ENCODE measurements around the gene STAT4.
A peak's percentile ranks its signal among the peaks of the same experiment; 100 is the strongest.

STAT4 gene

DNA sequence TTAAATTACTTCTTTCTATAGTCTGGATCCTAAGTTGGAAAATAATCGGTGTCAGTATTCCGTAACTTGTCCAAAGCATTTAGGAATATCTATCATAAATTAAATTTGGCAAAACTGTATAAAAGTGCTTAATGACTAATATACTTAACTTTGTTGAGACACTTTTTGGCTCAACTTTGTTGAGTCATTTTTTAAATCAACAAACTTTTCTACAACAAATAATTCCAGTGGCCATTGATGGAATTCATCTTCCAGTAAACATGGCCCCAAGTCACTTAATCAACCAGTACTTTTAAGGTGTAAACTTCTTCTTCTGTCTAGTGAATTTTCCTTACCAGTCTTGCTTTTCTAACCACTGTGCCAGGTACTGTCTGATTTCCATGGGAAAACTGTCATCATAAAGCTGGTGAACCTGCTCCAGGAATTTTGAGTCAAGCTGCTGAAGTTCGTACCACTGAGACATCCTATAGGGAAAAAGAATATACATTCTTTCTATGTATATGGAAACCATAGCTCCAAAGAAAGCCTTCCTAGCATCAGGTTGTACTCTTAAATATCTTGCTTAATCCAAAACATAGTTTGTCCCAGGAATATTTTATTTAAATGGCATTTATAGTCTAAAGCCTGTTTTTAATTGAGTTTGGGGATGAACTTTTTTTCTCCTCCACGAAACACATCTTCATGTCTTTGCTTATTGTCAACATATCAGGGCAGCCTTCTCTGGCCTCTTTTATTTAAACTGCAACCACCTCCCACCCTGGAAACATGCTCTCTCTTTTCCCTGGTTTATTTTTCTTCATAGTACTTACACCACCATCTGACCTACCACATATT lies 141.0 kb downstream of the STAT4 start:
- Histone ChIP-seq H4K8ac (ENCODE audit: low read length) (no peak overlapping the region), H2BK12ac (ENCODE audit: low read length in 2 of 2) (no peak overlapping the region), H3K23ac (ENCODE audit: low read length in 2 of 2) (no peak overlapping the region), H3K4me1 (ENCODE audit: control insufficient read depth, insufficient read depth, low read depth, low read length) (peaks cover 14% of the 10 kb centered on the region), H3K27me3 (ENCODE audit: control insufficient read depth in 1 of 2, insufficient read depth in 1 of 2, low read length in 2 of 2) (no peaks in the 10 kb centered on the region), H3K9ac (ENCODE audit: low read length) (peak overlapping the region; percentile 99), H3K4me3 (ENCODE audit: insufficient read depth in 1 of 2, low read depth in 1 of 2, low read length in 2 of 2) (peak overlapping the region in 1 of 2 experiments; percentile 100), H3K9me3 (ENCODE audit: control insufficient read depth, low read length) (no peaks in the 10 kb centered on the region), H4K91ac (ENCODE audit: low read length) (no peak overlapping the region), H3K14ac (ENCODE audit: low read length in 2 of 2) (no peak overlapping the region), H3K36me3 (ENCODE audit: control insufficient read depth in 1 of 2, insufficient read depth in 2 of 2, low read depth in 1 of 2, low read length in 2 of 2) (peaks cover 25 to 79% of the 10 kb centered on the region in 2 experiments), H2BK5ac (ENCODE audit: low read depth, low read length, poor library complexity, severe bottlenecking) (no peak overlapping the region), H3K79me1 (replicated peaks; ENCODE audit: low read length, poor library complexity, severe bottlenecking) (peaks cover 12% of the 10 kb centered on the region), H2AK5ac (ENCODE audit: low read length, severe bottlenecking) (no peak overlapping the region), H3K27ac (ENCODE audit: low read length, poor library complexity, severe bottlenecking) (no peak overlapping the region), H3K4me2 (ENCODE audit: low read length, poor library complexity, severe bottlenecking) (no peak overlapping the region), H3K4ac (ENCODE audit: low read depth in 1 of 2, low read length in 2 of 2) (no peak overlapping the region), H3K18ac (ENCODE audit: low read depth in 1 of 2, low read length in 2 of 2) (no peak overlapping the region), H2BK15ac (ENCODE audit: low read depth, poor library complexity, severe bottlenecking) (no peak overlapping the region), H2BK120ac (ENCODE audit: low read depth, low read length) (no peak overlapping the region), H2AFZ (ENCODE audit: low read depth, low read length) (no peak overlapping the region)
- 100% methylated on average over 1 of the region's 4 CpGs for WGBS
- no peak for DNase-seq

DNA sequence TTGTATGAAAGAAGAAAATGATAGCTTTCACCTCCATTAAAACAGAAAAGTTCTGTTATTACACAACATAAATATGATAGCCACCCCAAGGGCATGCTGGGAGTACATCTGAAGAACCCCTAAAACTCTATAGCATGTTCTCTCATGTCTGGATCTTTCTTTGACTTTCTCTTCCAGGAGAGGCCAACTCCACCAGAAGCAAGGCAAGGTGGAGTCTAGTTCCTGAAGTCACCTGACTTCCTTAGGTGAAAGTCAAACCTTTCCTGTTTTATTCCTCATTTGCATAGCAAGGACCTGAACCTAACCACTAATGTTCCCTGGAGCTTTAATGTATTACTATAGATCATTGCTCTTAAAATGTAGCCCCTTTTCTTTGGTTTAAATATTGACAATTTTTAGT lies 142.5 kb downstream of the STAT4 start:
- peaks cover 35 to 94% of the 10 kb centered on the region in 2 experiments for H3K36me3 ChIP-seq (ENCODE audit: control insufficient read depth in 1 of 2, insufficient read depth in 2 of 2, low read depth in 1 of 2, low read length in 2 of 2)
- no peaks in the 10 kb centered on the region for H3K9me3 ChIP-seq (ENCODE audit: control insufficient read depth, low read length)
- no peak overlapping the region for H2BK120ac ChIP-seq (ENCODE audit: low read depth, low read length)
- no peak overlapping the region for H3K23ac ChIP-seq (ENCODE audit: low read length in 2 of 2)
- no peak for DNase-seq
- H4K8ac ChIP-seq (ENCODE audit: low read length), result no peak overlapping the region
- H2BK12ac ChIP-seq (ENCODE audit: low read length in 2 of 2), result no peak overlapping the region
- peaks cover 16% of the 10 kb centered on the region for H3K79me1 ChIP-seq (replicated peaks; ENCODE audit: low read length, poor library complexity, severe bottlenecking)
- no peak overlapping the region for H3K4me3 ChIP-seq (ENCODE audit: insufficient read depth in 1 of 2, low read depth in 1 of 2, low read length in 2 of 2)
- H2AFZ ChIP-seq (ENCODE audit: low read depth, low read length), result no peak overlapping the region
- no peak overlapping the region for H3K14ac ChIP-seq (ENCODE audit: low read length in 2 of 2)
- H3K18ac ChIP-seq (ENCODE audit: low read depth in 1 of 2, low read length in 2 of 2), result no peak overlapping the region
- no peak overlapping the region for H4K91ac ChIP-seq (ENCODE audit: low read length)
- H3K4ac ChIP-seq (ENCODE audit: low read depth in 1 of 2, low read length in 2 of 2), result no peak overlapping the region
- H2BK15ac ChIP-seq (ENCODE audit: low read depth, poor library complexity, severe bottlenecking), result no peak overlapping the region
- H3K4me2 ChIP-seq (ENCODE audit: low read length, poor library complexity, severe bottlenecking), result no peak overlapping the region
- peaks cover 12% of the 10 kb centered on the region for H3K4me1 ChIP-seq (ENCODE audit: control insufficient read depth, insufficient read depth, low read depth, low read length)
- H3K27ac ChIP-seq (ENCODE audit: low read length, poor library complexity, severe bottlenecking), result no peak overlapping the region
- H3K27me3 ChIP-seq (ENCODE audit: control insufficient read depth in 1 of 2, insufficient read depth in 1 of 2, low read length in 2 of 2), result no peaks in the 10 kb centered on the region
- H2BK5ac ChIP-seq (ENCODE audit: low read depth, low read length, poor library complexity, severe bottlenecking), result no peak overlapping the region
- peak overlapping the region; percentile 4 for H3K9ac ChIP-seq (ENCODE audit: low read length)
- H2AK5ac ChIP-seq (ENCODE audit: low read length, severe bottlenecking), result no peak overlapping the region

DNA sequence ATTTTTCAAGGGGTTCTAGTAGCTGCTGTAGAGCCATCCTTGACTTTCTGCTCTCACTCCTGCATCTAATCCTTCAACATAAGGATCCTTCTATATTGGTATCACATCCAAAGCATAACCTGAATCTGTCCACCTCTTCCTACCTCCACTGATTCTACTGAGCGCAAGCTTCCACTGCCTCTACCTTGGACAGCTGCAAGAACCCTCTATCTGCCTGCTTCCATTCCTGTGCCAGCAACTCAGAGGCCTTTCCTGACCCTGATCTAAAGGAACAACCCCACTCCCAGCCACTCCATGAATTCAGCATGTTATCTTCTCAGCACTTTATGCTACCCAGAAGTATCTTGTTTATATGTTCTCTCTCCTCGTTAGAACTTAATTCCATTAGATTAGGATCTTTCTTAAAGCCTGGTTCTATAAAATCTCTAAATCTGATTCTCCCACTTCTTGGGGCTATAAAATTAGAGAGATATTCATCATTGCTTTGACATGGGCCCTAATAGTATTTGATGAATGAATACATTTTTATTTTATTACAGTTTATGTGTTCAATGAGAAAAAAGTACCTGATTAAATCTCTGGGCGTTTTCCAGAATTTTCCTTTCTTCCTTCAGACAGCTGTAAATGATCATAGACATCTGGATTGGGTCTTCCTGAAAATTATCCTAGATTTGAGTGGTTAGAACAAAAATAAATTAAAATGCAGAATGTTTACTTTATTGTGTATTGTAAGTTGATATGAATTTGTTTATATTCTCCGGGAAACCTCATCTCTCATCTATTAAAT lies 143.6 kb downstream of the STAT4 start:
- peaks cover 37 to 99% of the 10 kb centered on the region in 2 experiments for H3K36me3 ChIP-seq (ENCODE audit: control insufficient read depth in 1 of 2, insufficient read depth in 2 of 2, low read depth in 1 of 2, low read length in 2 of 2)
- no peak for DNase-seq
- peaks cover 10% of the 10 kb centered on the region for H3K4me1 ChIP-seq (ENCODE audit: control insufficient read depth, insufficient read depth, low read depth, low read length)
- no peak overlapping the region for H2BK5ac ChIP-seq (ENCODE audit: low read depth, low read length, poor library complexity, severe bottlenecking)
- no peak overlapping the region for H3K4ac ChIP-seq (ENCODE audit: low read depth in 1 of 2, low read length in 2 of 2)
- H3K4me3 ChIP-seq (ENCODE audit: insufficient read depth in 1 of 2, low read depth in 1 of 2, low read length in 2 of 2), result no peak overlapping the region
- H3K27me3 ChIP-seq (ENCODE audit: control insufficient read depth in 1 of 2, insufficient read depth in 1 of 2, low read length in 2 of 2), result no peaks in the 10 kb centered on the region
- no peak overlapping the region for H3K18ac ChIP-seq (ENCODE audit: low read depth in 1 of 2, low read length in 2 of 2)
- H3K9me3 ChIP-seq (ENCODE audit: control insufficient read depth, low read length), result no peaks in the 10 kb centered on the region
- 100% methylated on average over 1 of the region's 4 CpGs for WGBS
- H2BK15ac ChIP-seq (ENCODE audit: low read depth, poor library complexity, severe bottlenecking), result no peak overlapping the region
- H2BK120ac ChIP-seq (ENCODE audit: low read depth, low read length), result no peak overlapping the region
- no peak overlapping the region for H2AFZ ChIP-seq (ENCODE audit: low read depth, low read length)
- peak overlapping the region; percentile 19 for H3K9ac ChIP-seq (ENCODE audit: low read length)
- H4K8ac ChIP-seq (ENCODE audit: low read length), result no peak overlapping the region
- H2AK5ac ChIP-seq (ENCODE audit: low read length, severe bottlenecking), result no peak overlapping the region
- H2BK12ac ChIP-seq (ENCODE audit: low read length in 2 of 2), result no peak overlapping the region
- H3K14ac ChIP-seq (ENCODE audit: low read length in 2 of 2), result no peak overlapping the region
- H3K23ac ChIP-seq (ENCODE audit: low read length in 2 of 2), result no peak overlapping the region
- H3K4me2 ChIP-seq (ENCODE audit: low read length, poor library complexity, severe bottlenecking), result no peak overlapping the region
- peaks cover 18% of the 10 kb centered on the region for H3K79me1 ChIP-seq (replicated peaks; ENCODE audit: low read length, poor library complexity, severe bottlenecking)
- H3K27ac ChIP-seq (ENCODE audit: low read length, poor library complexity, severe bottlenecking), result no peak overlapping the region
- H4K91ac ChIP-seq (ENCODE audit: low read length), result no peak overlapping the region

DNA sequence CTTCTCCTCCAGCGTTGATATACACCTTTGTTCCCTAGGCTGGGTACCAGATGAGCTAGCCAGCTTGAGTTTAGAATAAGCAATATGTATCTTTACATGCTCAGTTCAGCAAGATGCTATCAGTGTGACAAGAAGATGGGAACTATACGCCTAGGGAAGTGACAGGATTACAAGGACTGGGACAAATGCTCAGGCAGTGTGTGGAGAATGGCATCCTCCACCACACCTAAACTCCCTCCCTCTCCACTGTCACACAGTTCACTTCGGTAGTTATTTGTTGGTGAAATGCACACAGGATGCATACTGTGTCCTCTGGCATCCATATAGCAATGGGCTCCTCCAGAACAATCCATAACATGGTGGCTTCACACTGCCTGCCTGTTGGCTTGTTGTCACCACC lies 144.5 kb downstream of the STAT4 start:
- Histone ChIP-seq H2BK120ac (ENCODE audit: low read depth, low read length) (no peak overlapping the region), H2BK12ac (ENCODE audit: low read length in 2 of 2) (no peak overlapping the region), H3K27me3 (ENCODE audit: control insufficient read depth in 1 of 2, insufficient read depth in 1 of 2, low read length in 2 of 2) (no peaks in the 10 kb centered on the region), H2AFZ (ENCODE audit: low read depth, low read length) (no peak overlapping the region), H3K18ac (ENCODE audit: low read depth in 1 of 2, low read length in 2 of 2) (no peak overlapping the region), H3K4me1 (ENCODE audit: control insufficient read depth, insufficient read depth, low read depth, low read length) (peaks cover 5% of the 10 kb centered on the region), H3K9ac (ENCODE audit: low read length) (no peak overlapping the region), H3K79me1 (replicated peaks; ENCODE audit: low read length, poor library complexity, severe bottlenecking) (peaks cover 18% of the 10 kb centered on the region), H2BK5ac (ENCODE audit: low read depth, low read length, poor library complexity, severe bottlenecking) (no peak overlapping the region), H4K8ac (ENCODE audit: low read length) (no peak overlapping the region), H3K9me3 (ENCODE audit: control insufficient read depth, low read length) (no peaks in the 10 kb centered on the region), H2BK15ac (ENCODE audit: low read depth, poor library complexity, severe bottlenecking) (no peak overlapping the region), H4K91ac (ENCODE audit: low read length) (no peak overlapping the region), H3K4ac (ENCODE audit: low read depth in 1 of 2, low read length in 2 of 2) (no peak overlapping the region), H3K27ac (ENCODE audit: low read length, poor library complexity, severe bottlenecking) (no peak overlapping the region), H3K14ac (ENCODE audit: low read length in 2 of 2) (no peak overlapping the region), H3K36me3 (ENCODE audit: control insufficient read depth in 1 of 2, insufficient read depth in 2 of 2, low read depth in 1 of 2, low read length in 2 of 2) (peaks cover 31 to 100% of the 10 kb centered on the region in 2 experiments), H2AK5ac (ENCODE audit: low read length, severe bottlenecking) (no peak overlapping the region), H3K23ac (ENCODE audit: low read length in 2 of 2) (no peak overlapping the region), H3K4me3 (ENCODE audit: insufficient read depth in 1 of 2, low read depth in 1 of 2, low read length in 2 of 2) (no peak overlapping the region), H3K4me2 (ENCODE audit: low read length, poor library complexity, severe bottlenecking) (no peak overlapping the region)
- WGBS, result 95% methylated on average over 2 of the region's 3 CpGs
- DNase-seq, result no peak

All from mesenchymal stem cell (in vitro differentiated cells and primary cell).